Endothelial cell of umbilical vein (primary cell): Measurements from ENCODE around the gene ARHGEF28. TPM values are rescaled to one million over a fixed set of nuclear protein-coding genes. Genes with fewer than 3 reads are reported as not detected.

Experiments
- BruUV-seq: library from RNA; stranded (reverse); fragments of 400-500 nt; replicated peaks from 2 replicates; lab custom pipeline; 2021; lab: Mats Ljungman, UMichigan
- CTCF ChIA-PET: fragments of 300-600, 350-600 bp; sonication (Branson Sonifier 250); formaldehyde crosslinking; loops from one replicate; lab custom pipeline; 2021; ENCODE audit warnings: antibody characterized with exemption, inconsistent platforms; lab: Charles Lee
- POLR2A ChIA-PET: fragments of 300-600, 350-600 bp; sonication (Branson Sonifier 250); formaldehyde crosslinking; loops from one replicate; lab custom pipeline; 2021; ENCODE audit warnings: antibody characterized with exemption, inconsistent platforms; lab: Charles Lee
- DNase-seq: peaks from one replicate; pipeline ENCODE4 v3.0.0-alpha.2; 2011; ENCODE audit warnings: low read depth, low spot score
- FAIRE-seq: peaks from 2 replicates; lab custom pipeline; 2011; peaks lifted over from hg19 to GRCh38; lab: Jason Lieb, UNC
- H2AFZ ChIP-seq: 2 replicates; pipeline ENCODE4 v1.6.0; 2012; ENCODE audit warnings: low read depth, low read length, control low read depth, inconsistent platforms
- H3K27ac ChIP-seq: 2 replicates; pipeline ENCODE4 v1.5.1; 2011; ENCODE audit warnings: low read depth, mild to moderate bottlenecking, control low read depth, low read length, moderate library complexity; ENCODE audit not compliant: insufficient read depth
- H3K27me3 ChIP-seq, 2 experiments: 2 replicates each; pipeline versions ENCODE4 v1.6.0 to v1.6.1; 2011; ENCODE audit warnings: low read length in 2 of 2, mixed read lengths in 1 of 2; ENCODE audit not compliant: control insufficient read depth in 2 of 2, insufficient read depth in 2 of 2
- H3K36me3 ChIP-seq, 2 experiments: 2 replicates in 1 of 2; 3 replicates in 1 of 2; pipeline ENCODE4 v1.5.1; 2011; ENCODE audit warnings: low read length in 2 of 2, mild to moderate bottlenecking in 1 of 2, moderate library complexity in 1 of 2; ENCODE audit not compliant: control insufficient read depth in 2 of 2, insufficient read depth in 2 of 2; ENCODE audit errors: extremely low read depth in 1 of 2
- H3K4me1 ChIP-seq: 3 replicates; pipeline ENCODE4 v1.5.1; 2011; ENCODE audit warnings: mild to moderate bottlenecking, low read length; ENCODE audit not compliant: control insufficient read depth, insufficient read depth; ENCODE audit errors: extremely low read depth
- H3K4me2 ChIP-seq: 2 replicates; pipeline ENCODE4 v1.6.1; 2011; ENCODE audit warnings: low read length, control low read depth, mixed read lengths; ENCODE audit not compliant: insufficient read depth
- H3K4me3 ChIP-seq, 3 experiments: fragments of 200-600 bp in 1 of 3; sonication (generic), shearing (Covaris generic) in 1 of 3; replicated peaks in 1 of 3; 2 replicates each; pipeline ENCODE4 v1.5.1; 2011 to 2016; ENCODE audit warnings: control low read depth in 3 of 3, low read length in 3 of 3, mild to moderate bottlenecking in 2 of 3, inconsistent platforms in 1 of 3, low read depth in 1 of 3, moderate library complexity in 1 of 3; ENCODE audit not compliant: insufficient read depth in 1 of 3
- H3K79me2 ChIP-seq: 2 replicates; pipeline ENCODE4 v1.6.0; 2012; ENCODE audit warnings: low read length, inconsistent platforms; ENCODE audit not compliant: control insufficient read depth, insufficient read depth
- H3K9ac ChIP-seq: replicated peaks from 2 replicates; pipeline ENCODE3; 2011; ENCODE audit warnings: low read length, control low read depth; ENCODE audit not compliant: insufficient read depth; ENCODE audit errors: extremely low read depth
- H3K9me1 ChIP-seq: replicated peaks from 3 replicates; pipeline ENCODE4 v1.6.0; 2011; ENCODE audit warnings: mild to moderate bottlenecking, low read length; ENCODE audit not compliant: control insufficient read depth, insufficient read depth; ENCODE audit errors: extremely low read depth
- H3K9me3 ChIP-seq: replicated peaks from 2 replicates; pipeline ENCODE4 v1.5.1; 2012; ENCODE audit warnings: low read length, inconsistent platforms; ENCODE audit not compliant: control insufficient read depth, insufficient read depth
- H4K20me1 ChIP-seq: replicated peaks from 2 replicates; pipeline ENCODE3; 2011; ENCODE audit warnings: mild to moderate bottlenecking, low read length; ENCODE audit not compliant: control insufficient read depth, insufficient read depth; ENCODE audit errors: extremely low read depth
- EZH2 ChIP-seq: IDR thresholded peaks from 2 replicates; pipeline ENCODE4 v1.6.1; 2012; ENCODE audit warnings: borderline replicate concordance, low read depth, mild to moderate bottlenecking, moderate library complexity, low read length, inconsistent platforms; ENCODE audit not compliant: severe bottlenecking
- FOS ChIP-seq: IDR thresholded peaks from 2 replicates; pipeline ENCODE4 v1.6.1; 2011; ENCODE audit warnings: mild to moderate bottlenecking, low read length, moderate library complexity, borderline replicate concordance; ENCODE audit not compliant: insufficient read depth
- GATA2 ChIP-seq: IDR thresholded peaks from 2 replicates; pipeline ENCODE4 v1.7.0; 2011; ENCODE audit warnings: low read depth, mild to moderate bottlenecking, moderate library complexity, mixed read lengths, low read length; ENCODE audit not compliant: insufficient read length, insufficient read depth
- MAX ChIP-seq: IDR thresholded peaks from 2 replicates; pipeline ENCODE4 v1.6.1; 2011; ENCODE audit not compliant: insufficient read depth, insufficient read length
- MYC ChIP-seq: IDR thresholded peaks from one replicate; pipeline ENCODE4 v1.6.1; 2011; ENCODE audit warnings: mild to moderate bottlenecking, low read depth, low read length
- dilution Hi-C: fragments of 300-500 bp; cut with MboI; formaldehyde crosslinking; loops from one replicate; pipeline ENCODE4 v1.15.0; 2019; ENCODE audit warnings: low sequenced_read_pairs; ENCODE audit not compliant: extremely low pct_ligation_motif_present
- intact Hi-C: fragments of 100-400 bp; cut with micrococcal nuclease; formaldehyde crosslinking; loops from one replicate; pipeline ENCODE4 v1.10.0; 2022
- polyA plus RNA-seq, 4 experiments: library from polyadenylated mRNA; depleted of rRNA in 3 of 4; stranded (reverse) in 3 of 4; unstranded in 1 of 4; fragments of >200 nt; gene quantifications; 2 replicates each; pipeline versions ENCODE4 v1.2.1 to v1.2.3, GENCODE V29; 2011 to 2012; ENCODE audit warnings: missing spikeins in 1 of 4
- total RNA-seq: library from RNA; stranded (reverse); gene quantifications from 2 replicates; pipeline ENCODE4 v1.2.3, GENCODE V29; 2021
- TF ChIP-seq, protein P1 (sequence below), 2 donors: IDR thresholded peaks; 1 replicate in 1 of 2; 2 replicates in 1 of 2; pipeline ENCODE4 v1.5.1; 2011; ENCODE audit warnings: low read length in 2 of 2, mild to moderate bottlenecking in 2 of 2, moderate library complexity in 2 of 2, control low read depth in 1 of 2, inconsistent platforms in 1 of 2, low read depth in 1 of 2; ENCODE audit not compliant: insufficient read depth in 1 of 2; ENCODE audit errors: extremely low read depth in 1 of 2

Gene ARHGEF28
- total and polyA plus RNA-seq, 2 donors (not counting 3 experiments of a cell fraction or from before 2014, with no cell fraction given), result 29.5 to 108 TPM

GRCh38 chr5:73901455-73901854, 275.5 kb downstream of the ARHGEF28 start:
- Histone ChIP-seq H3K9ac (no peak overlapping the region), H3K4me3 (no peak overlapping the region), H3K79me2 (no peaks in the 10 kb centered on the region), H3K27ac (no peak overlapping the region), H3K9me1 (no peaks in the 10 kb centered on the region), H2AFZ (no peak overlapping the region), H3K36me3 (peaks cover 17 to 39% of the 10 kb centered on the region in 2 experiments), H3K9me3 (no peaks in the 10 kb centered on the region), H3K4me2 (no peak overlapping the region), H3K4me1 (no peaks in the 10 kb centered on the region), H4K20me1 (no peaks in the 10 kb centered on the region), H3K27me3 (no peaks in the 10 kb centered on the region)
- FAIRE-seq (no peak), DNase-seq (no peak)
- dilution Hi-C loops, result no loop called here
- BruUV-seq, result no TSS peak
- ChIA-PET CTCF (interaction anchor here (0.8 to 2.5 kb wide), 15 partner anchors 13 to 923 kb away, joined by 3 to 78 read pairs (median 5); partner anchors contain the start of gene ENC1), POLR2A (interaction anchor here (2.4 kb wide), 1 partner anchor 739 kb away, joined by 6 read pairs; the partner anchor contains the start of gene ENC1)
- intact Hi-C loops, result no loop called here
- TF ChIP-seq FOS, result no peak
- no peak for TF ChIP-seq GATA2
- TF ChIP-seq MAX, result no peak
- TF ChIP-seq EZH2, result no peak

DNA sequence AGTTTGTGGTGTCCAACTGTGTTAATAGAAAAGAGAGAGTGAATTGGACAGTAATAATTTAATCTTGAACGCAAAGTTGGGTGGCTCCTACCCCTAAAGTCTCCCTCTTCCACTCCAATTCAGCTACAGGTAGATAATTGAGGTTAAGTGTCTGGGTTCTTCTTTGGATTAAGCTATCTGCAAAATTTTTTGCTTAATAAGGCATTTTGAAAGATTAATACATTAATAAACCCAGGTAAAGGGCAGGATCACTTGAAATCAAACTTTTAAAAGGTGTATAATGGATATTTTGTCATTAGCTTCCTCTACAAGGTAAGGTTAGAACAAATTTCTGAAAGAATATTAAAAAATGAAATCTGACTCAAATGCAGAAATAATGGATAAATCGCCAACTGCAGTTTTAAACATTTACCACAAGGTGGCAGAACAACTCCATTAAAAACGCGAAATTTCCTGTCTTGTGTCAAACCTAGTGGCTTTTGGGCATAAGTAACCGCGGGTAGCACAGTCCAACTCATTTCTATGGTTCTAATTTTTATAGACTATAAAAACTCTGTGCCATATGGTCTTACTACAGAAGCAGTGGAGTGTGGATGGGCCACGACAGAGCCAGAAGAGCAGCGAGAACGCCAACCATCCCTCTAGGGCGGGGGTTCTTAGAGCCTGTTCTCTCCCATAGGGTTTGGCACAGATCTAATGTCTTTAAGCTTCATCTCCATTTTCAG, 276.5 kb downstream of the ARHGEF28 start:
- TF ChIP-seq FOS, result no peak
- TF ChIP-seq GATA2, result no peak
- TF ChIP-seq MYC, result no peak
- TF ChIP-seq, protein P1, sequence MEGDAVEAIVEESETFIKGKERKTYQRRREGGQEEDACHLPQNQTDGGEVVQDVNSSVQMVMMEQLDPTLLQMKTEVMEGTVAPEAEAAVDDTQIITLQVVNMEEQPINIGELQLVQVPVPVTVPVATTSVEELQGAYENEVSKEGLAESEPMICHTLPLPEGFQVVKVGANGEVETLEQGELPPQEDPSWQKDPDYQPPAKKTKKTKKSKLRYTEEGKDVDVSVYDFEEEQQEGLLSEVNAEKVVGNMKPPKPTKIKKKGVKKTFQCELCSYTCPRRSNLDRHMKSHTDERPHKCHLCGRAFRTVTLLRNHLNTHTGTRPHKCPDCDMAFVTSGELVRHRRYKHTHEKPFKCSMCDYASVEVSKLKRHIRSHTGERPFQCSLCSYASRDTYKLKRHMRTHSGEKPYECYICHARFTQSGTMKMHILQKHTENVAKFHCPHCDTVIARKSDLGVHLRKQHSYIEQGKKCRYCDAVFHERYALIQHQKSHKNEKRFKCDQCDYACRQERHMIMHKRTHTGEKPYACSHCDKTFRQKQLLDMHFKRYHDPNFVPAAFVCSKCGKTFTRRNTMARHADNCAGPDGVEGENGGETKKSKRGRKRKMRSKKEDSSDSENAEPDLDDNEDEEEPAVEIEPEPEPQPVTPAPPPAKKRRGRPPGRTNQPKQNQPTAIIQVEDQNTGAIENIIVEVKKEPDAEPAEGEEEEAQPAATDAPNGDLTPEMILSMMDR (IDR thresholded peaks at IDR 0.05; ENCODE audit: extremely low read depth in 1 of 2, insufficient read depth in 1 of 2, low read depth in 1 of 2, low read length in 2 of 2), result peak; percentile 42 to 45
- no peak for TF ChIP-seq EZH2
- TF ChIP-seq MAX, result no peak
- no peaks in the 10 kb centered on the region for H3K79me2 ChIP-seq
- no peak overlapping the region for H3K9ac ChIP-seq
- H2AFZ ChIP-seq, result no peak overlapping the region
- H3K27ac ChIP-seq, result no peak overlapping the region
- no peaks in the 10 kb centered on the region for H3K9me3 ChIP-seq
- H3K4me1 ChIP-seq, result no peaks in the 10 kb centered on the region
- CTCF ChIA-PET, result interaction anchor here (0.7 to 2.5 kb wide), 28 partner anchors 8 to 922 kb away, joined by 3 to 78 read pairs (median 4); partner anchors contain the start of gene ENC1
- H3K36me3 ChIP-seq, result peaks cover 20 to 34% of the 10 kb centered on the region in 2 experiments
- no peak overlapping the region for H3K4me2 ChIP-seq
- H3K9me1 ChIP-seq, result no peaks in the 10 kb centered on the region
- BruUV-seq, result no TSS peak
- dilution Hi-C loops (no loop called here), intact Hi-C loops (loop anchor here (1.0 to 2.0 kb wide), 3 partner anchors 312 to 746 kb away; no protein-coding TSS in a partner anchor)
- no peaks in the 10 kb centered on the region for H4K20me1 ChIP-seq
- FAIRE-seq (peak; percentile 87), DNase-seq (peak; percentile 62)
- H3K27me3 ChIP-seq, result no peaks in the 10 kb centered on the region
- no peak overlapping the region for H3K4me3 ChIP-seq
- POLR2A ChIA-PET, result interaction anchor here (2.4 kb wide), 1 partner anchor 738 kb away, joined by 6 read pairs; the partner anchor contains the start of gene ENC1
